Peyer's patch (tissue), 4 donors: ENCODE data around the gene CCT6A. TPM values are rescaled to one million over a fixed set of nuclear protein-coding genes. Genes with fewer than 3 reads are reported as not detected.
"Not testable (repeated sequence)": the region's sequence is repeated elsewhere in the genome, so short reads cannot be mapped to it uniquely, and the experiment has no call there.

Source experiments
- DNase-seq, 3 donors: peaks; one replicate each; pipeline ENCODE4 v3.0.0-alpha.2; 2017 to 2019
- H3K27ac ChIP-seq, 4 donors: fragments of 200-600 bp; sonication (generic); one replicate each; pipeline ENCODE4 v1.5.1; 2016 to 2019
- H3K27me3 ChIP-seq, 2 donors: fragments of 200-600 bp; sonication (generic); one replicate each; pipeline ENCODE4 v1.5.1; 2019
- H3K36me3 ChIP-seq, 3 donors: fragments of 200-600 bp; sonication (generic); one replicate each; pipeline ENCODE4 v1.5.1; 2016 to 2019
- H3K4me1 ChIP-seq, 4 donors: fragments of 200-600 bp; sonication (generic); one replicate each; pipeline ENCODE4 v1.5.1; 2016 to 2019
- H3K4me3 ChIP-seq, 4 donors: fragments of 200-600 bp; sonication (generic); 1 replicate in 3 of 4; 2 replicates in 1 of 4; pipeline ENCODE4 v1.5.1; 2016 to 2019; ENCODE audit warnings: mild to moderate bottlenecking in 1 of 4
- H3K9me3 ChIP-seq, 4 donors: fragments of 200-600 bp; sonication (generic); one replicate each; pipeline ENCODE4 v1.5.1; 2016 to 2019; ENCODE audit warnings: mild to moderate bottlenecking in 1 of 4
- CTCF ChIP-seq, 6 experiments: fragments of 450-650 bp in 4 of 6; fragments of 200-600 bp in 2 of 6; sonication (generic) in 1 of 6; IDR thresholded peaks; one replicate each; pipeline ENCODE4 v1.5.1; 2017 to 2019; ENCODE audit warnings: antibody characterized with exemption in 6 of 6, mild to moderate bottlenecking in 3 of 6, moderate library complexity in 1 of 6
- POLR2A ChIP-seq, 2 donors: fragments of 450-650 bp; IDR thresholded peaks; one replicate each; pipeline ENCODE4 v1.5.1; 2017; ENCODE audit warnings: antibody characterized with exemption in 2 of 2, mild to moderate bottlenecking in 2 of 2, moderate library complexity in 2 of 2
- total RNA-seq, 4 donors: library from RNA; depleted of rRNA; stranded (reverse); fragments of >200 nt; gene quantifications; one replicate each; pipeline ENCODE4 v1.1.0, GENCODE V29; 2016

CCT6A gene
- total RNA-seq, 4 donors from 2014 or later = 61.3 to 150 (median 79.5) TPM

GRCh38 chr7:56063882-56064625 is 12.5 kb downstream of the CCT6A start, which contains the start of gene SUMF2:
Gene SUMF2, plus strand, starts transcription at chr7:56064286. Its CDS starts 26 bp downstream, at chr7:56064312.
- Histone ChIP-seq H3K4me3 (peak within 1 kb of the TSS; percentile 76 to 90 (median 83)), H3K4me1 (peaks cover 0 to 14% (median 0%) of the 10 kb centered on the region in 4 donors), H3K27me3 (no peaks in the 10 kb centered on the region), H3K27ac (peak within 1 kb of the TSS; percentile 87 to 94 (median 93)), H3K36me3 (peaks cover 0 to 44% (median 0%) of the 10 kb centered on the region in 3 donors), H3K9me3 (no peaks in the 10 kb centered on the region)
- TF ChIP-seq CTCF (IDR thresholded peaks at IDR 0.05) = peak in 3 of 6 experiments; percentile 3 to 34 (median 27)
- peak; percentile 72 to 79 for TF ChIP-seq POLR2A (IDR thresholded peaks at IDR 0.05)
- DNase-seq = peak; percentile 88 to 95 (median 93)

- not testable (repeated sequence) for H3K27me3 ChIP-seq, H3K27ac ChIP-seq, H3K4me3 ChIP-seq, DNase-seq, H3K9me3 ChIP-seq
- Histone ChIP-seq H3K36me3 (peaks cover 0 to 43% (median 0%) of the 10 kb centered on the region in 3 donors), H3K4me1 (peaks cover 0 to 14% (median 0%) of the 10 kb centered on the region in 4 donors)
Observed at GRCh38 chr7:56066376-56066775, 14.8 kb downstream of the CCT6A start.

GRCh38 chr7:56074371-56074791 is 22.8 kb downstream of the CCT6A start:
- TF ChIP-seq POLR2A (IDR thresholded peaks at IDR 0.05) = no peak
- TF ChIP-seq CTCF (IDR thresholded peaks at IDR 0.05) = peak; percentile 61 to 96 (median 92)
- H3K4me3 ChIP-seq = no peak overlapping the region
- no peaks in the 10 kb centered on the region for H3K9me3 ChIP-seq
- peaks cover 0 to 7% (median 0%) of the 10 kb centered on the region in 4 donors for H3K4me1 ChIP-seq
- no peaks in the 10 kb centered on the region for H3K27me3 ChIP-seq
- peak; percentile 65 to 90 (median 87) for DNase-seq
- H3K27ac ChIP-seq = no peak overlapping the region
- H3K36me3 ChIP-seq = peaks cover 0 to 37% (median 0%) of the 10 kb centered on the region in 3 donors

- Histone ChIP-seq H3K9me3 (no peaks in the 10 kb centered on the region), H3K27ac (no peak overlapping the region), H3K4me3 (no peak overlapping the region), H3K27me3 (no peaks in the 10 kb centered on the region), H3K4me1 (peaks cover 0 to 13% (median 0%) of the 10 kb centered on the region in 4 donors), H3K36me3 (peaks cover 0 to 25% (median 0%) of the 10 kb centered on the region in 3 donors)
- TF ChIP-seq CTCF (IDR thresholded peaks at IDR 0.05) (no peak), POLR2A (IDR thresholded peaks at IDR 0.05) (no peak)
- DNase-seq = no peak
Observed at GRCh38 chr7:56077681-56078080, 26.1 kb downstream of the CCT6A start.

- no peaks in the 10 kb centered on the region for H3K9me3 ChIP-seq
- no peak overlapping the region for H3K4me3 ChIP-seq
- DNase-seq = no peak
- peaks cover 0 to 19% (median 0%) of the 10 kb centered on the region in 3 donors for H3K36me3 ChIP-seq
- H3K4me1 ChIP-seq = peaks cover 0 to 13% (median 0%) of the 10 kb centered on the region in 4 donors
- no peak for TF ChIP-seq POLR2A (IDR thresholded peaks at IDR 0.05)
- TF ChIP-seq CTCF (IDR thresholded peaks at IDR 0.05) = no peak
- no peaks in the 10 kb centered on the region for H3K27me3 ChIP-seq
- H3K27ac ChIP-seq = no peak overlapping the region
Observed at GRCh38 chr7:56078196-56078595, 26.6 kb downstream of the CCT6A start.
